Measurements from ENCODE around the gene CDCA7.
"Not testable (repeated sequence)": the region's sequence is repeated elsewhere in the genome, so short reads cannot be mapped to it uniquely, and the experiment has no call there.

Gene CDCA7

GRCh38 chr2:173354582-173355131 is at the start of gene CDCA7:
CDCA7 (plus strand) TSS chr2:173354872; CDS start chr2:173354964, 92 bp downstream.
- DNase-seq (ENCODE audit: low read depth), result peak; percentile 42
- TF ChIP-seq CTCF (conservative IDR thresholded peaks at IDR 0.05; ENCODE audit: low read length), result no peak
- peak within 1 kb of the TSS; percentile 78 for H3K4me3 ChIP-seq (ENCODE audit: low read length)

GRCh38 chr2:173305303-173305702 is 49.4 kb upstream of the CDCA7 start:
- TF ChIP-seq CTCF (conservative IDR thresholded peaks at IDR 0.05; ENCODE audit: low read length), result no peak
- no peak for DNase-seq (ENCODE audit: low read depth)
- H3K4me3 ChIP-seq (ENCODE audit: low read length), result no peak overlapping the region

- H3K4me3 ChIP-seq (ENCODE audit: low read length), result no peak overlapping the region
- no peak for TF ChIP-seq CTCF (conservative IDR thresholded peaks at IDR 0.05; ENCODE audit: low read length)
- DNase-seq (ENCODE audit: low read depth), result no peak
Observed at GRCh38 chr2:173307293-173307692, 47.4 kb upstream of the CDCA7 start.

GRCh38 chr2:173309370-173309769 is 45.3 kb upstream of the CDCA7 start:
- not testable (repeated sequence) for DNase-seq (ENCODE audit: low read depth); H3K4me3 ChIP-seq (ENCODE audit: low read length)

GRCh38 chr2:173311844-173312606 is 42.6 kb upstream of the CDCA7 start:
- TF ChIP-seq CTCF (conservative IDR thresholded peaks at IDR 0.05; ENCODE audit: low read length), result no peak
- no peak for DNase-seq (ENCODE audit: low read depth)
- no peak overlapping the region for H3K4me3 ChIP-seq (ENCODE audit: low read length)

- no peak for DNase-seq (ENCODE audit: low read depth)
- no peak for TF ChIP-seq CTCF (conservative IDR thresholded peaks at IDR 0.05; ENCODE audit: low read length)
- H3K4me3 ChIP-seq (ENCODE audit: low read length), result no peak overlapping the region
Observed at GRCh38 chr2:173323371-173323770, 31.3 kb upstream of the CDCA7 start.

- H3K4me3 ChIP-seq (ENCODE audit: low read length), result no peak overlapping the region
- TF ChIP-seq CTCF (conservative IDR thresholded peaks at IDR 0.05; ENCODE audit: low read length), result no peak
- peak; percentile 44 for DNase-seq (ENCODE audit: low read depth)
Observed at GRCh38 chr2:173326806-173327205, 27.9 kb upstream of the CDCA7 start.
